ENCODE results near the gene CHKA. TPM values are rescaled to one million over a fixed set of nuclear protein-coding genes. Genes with fewer than 3 reads are reported as not detected.
A peak's percentile ranks its signal among the peaks of the same experiment; 100 is the strongest.

Gene CHKA
- total and polyA plus RNA-seq, 2 donors (not counting 3 experiments of a cell fraction or from before 2014, with no cell fraction given): 21.4 to 25.1 TPM

GRCh38 chr11:68040101-68040956, 80.9 kb downstream of the CHKA start:
- Histone ChIP-seq H4K20me1 (replicated peaks; ENCODE audit: control insufficient read depth, extremely low read depth, insufficient read depth, low read length) (no peaks in the 10 kb centered on the region), H3K4me3 (replicated peaks in 1 of 3; ENCODE audit: insufficient read depth in 1 of 3, low read depth in 1 of 3, low read length in 3 of 3) (peak overlapping the region; percentile 24 to 58 (median 36)), H3K27ac (ENCODE audit: insufficient read depth, low read depth, low read length) (peak overlapping the region; percentile 30), H2AFZ (ENCODE audit: low read depth, low read length) (peak overlapping the region; percentile 37), H3K9me1 (replicated peaks; ENCODE audit: control insufficient read depth, extremely low read depth, insufficient read depth, low read length) (no peaks in the 10 kb centered on the region), H3K79me2 (ENCODE audit: control insufficient read depth, insufficient read depth, low read length) (peaks cover 24% of the 10 kb centered on the region), H3K27me3 (ENCODE audit: control insufficient read depth in 2 of 2, insufficient read depth in 2 of 2, low read length in 2 of 2) (no peaks in the 10 kb centered on the region), H3K36me3 (ENCODE audit: control insufficient read depth in 2 of 2, extremely low read depth in 1 of 2, insufficient read depth in 2 of 2, low read length in 2 of 2) (peaks cover 0 to 29% of the 10 kb centered on the region in 2 experiments), H3K4me2 (ENCODE audit: insufficient read depth, low read length) (peak overlapping the region; percentile 84), H3K9me3 (replicated peaks; ENCODE audit: control insufficient read depth, insufficient read depth, low read length) (no peaks in the 10 kb centered on the region), H3K9ac (replicated peaks; ENCODE audit: extremely low read depth, insufficient read depth, low read length) (peak overlapping the region; percentile 73), H3K4me1 (ENCODE audit: control insufficient read depth, extremely low read depth, insufficient read depth, low read length) (peaks cover 20% of the 10 kb centered on the region)
- ChIA-PET CTCF (interaction anchor here (0.6 to 1.8 kb wide), 3 partner anchors 11 to 168 kb away, joined by 3 to 4 read pairs (median 3); no protein-coding TSS in a partner anchor), POLR2A (interaction anchor here (1.2 kb wide), 1 partner anchor 124 kb away, joined by 7 read pairs; no protein-coding TSS in a partner anchor)
- BruUV-seq (replicated peaks): TSS peak; percentile 51
- FAIRE-seq: peak; percentile 83
- peak; percentile 86 for DNase-seq (ENCODE audit: low read depth, low spot score)
- TF ChIP-seq MAX (IDR thresholded peaks at IDR 0.05; ENCODE audit: insufficient read depth, insufficient read length): no peak
- no peak for TF ChIP-seq JUN (IDR thresholded peaks at IDR 0.05; ENCODE audit: borderline replicate concordance, insufficient read depth, insufficient read length, low read depth)
- no peak for TF ChIP-seq CTCF (IDR thresholded peaks at IDR 0.05; ENCODE audit: extremely low read depth in 1 of 2, insufficient read depth in 1 of 2, low read depth in 1 of 2, low read length in 2 of 2)
- peak; percentile 76 for TF ChIP-seq POLR2A (IDR thresholded peaks at IDR 0.05; ENCODE audit: low read depth, low read length)
- TF ChIP-seq POLR2AphosphoS5 (IDR thresholded peaks at IDR 0.05; ENCODE audit: insufficient read depth, low read depth, low read length): peak; percentile 64
- dilution Hi-C loops (cut with MboI; ENCODE audit: extremely low pct_ligation_motif_present, low sequenced_read_pairs): no loop called here
- intact Hi-C loops (cut with micrococcal nuclease): loop anchor here (1.0 kb wide), 1 partner anchor 81 kb away; the partner anchor contains the start of gene CHKA

Measured in endothelial cell of umbilical vein (primary cell).